Body of pancreas (tissue), 4 donors: Measurements from ENCODE around the gene GNG4.

Experiments
- POLR2A ChIP-seq, 3 donors: fragments of 450-650 bp; IDR thresholded peaks; one replicate each; pipeline ENCODE4 v1.6.1; 2016; ENCODE audit warnings: antibody characterized with exemption in 3 of 3, mild to moderate bottlenecking in 2 of 3
- TF ChIP-seq, protein P1 (sequence below), 7 experiments: fragments of 450-650 bp in 4 of 7; fragments of 200-600 bp in 3 of 7; sonication (generic) in 3 of 7; IDR thresholded peaks; one replicate each; pipeline ENCODE4 v1.5.1; 2016 to 2019; ENCODE audit warnings: antibody characterized with exemption in 7 of 7

DNA sequence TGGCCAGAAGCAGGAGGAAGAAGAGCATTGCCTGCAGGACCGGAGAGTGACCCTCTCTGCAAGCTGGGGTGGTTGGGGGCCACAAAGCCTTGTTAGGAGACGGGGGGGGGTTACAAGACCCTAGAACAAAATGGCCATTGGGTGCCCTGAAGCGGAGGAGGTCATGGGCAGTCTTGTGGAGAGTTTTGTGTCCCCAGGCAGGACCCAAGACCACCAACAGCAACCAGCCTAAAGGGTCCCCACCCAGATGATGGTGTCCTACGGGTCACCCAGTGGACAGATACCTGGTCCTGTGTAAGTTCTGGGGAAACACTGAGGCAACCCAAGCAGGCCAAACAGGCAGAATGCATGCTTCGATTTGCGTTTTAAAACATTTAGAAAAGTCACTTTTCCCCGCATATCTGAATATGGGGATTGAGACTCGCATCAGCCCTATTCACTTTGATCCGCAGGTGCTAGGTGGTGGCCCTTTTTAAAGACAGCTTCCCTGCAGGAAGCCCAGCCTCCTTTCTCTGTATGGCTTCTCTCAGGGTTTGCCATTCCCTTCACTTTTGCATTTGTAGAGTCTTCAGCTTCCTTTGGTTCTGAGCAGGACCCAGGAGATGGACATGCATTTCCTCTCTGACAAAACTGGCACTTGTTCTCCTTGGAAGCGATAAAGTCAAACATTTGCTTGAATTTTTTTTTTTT is 21.1 kb downstream of the GNG4 start:
- TF ChIP-seq, protein P1, sequence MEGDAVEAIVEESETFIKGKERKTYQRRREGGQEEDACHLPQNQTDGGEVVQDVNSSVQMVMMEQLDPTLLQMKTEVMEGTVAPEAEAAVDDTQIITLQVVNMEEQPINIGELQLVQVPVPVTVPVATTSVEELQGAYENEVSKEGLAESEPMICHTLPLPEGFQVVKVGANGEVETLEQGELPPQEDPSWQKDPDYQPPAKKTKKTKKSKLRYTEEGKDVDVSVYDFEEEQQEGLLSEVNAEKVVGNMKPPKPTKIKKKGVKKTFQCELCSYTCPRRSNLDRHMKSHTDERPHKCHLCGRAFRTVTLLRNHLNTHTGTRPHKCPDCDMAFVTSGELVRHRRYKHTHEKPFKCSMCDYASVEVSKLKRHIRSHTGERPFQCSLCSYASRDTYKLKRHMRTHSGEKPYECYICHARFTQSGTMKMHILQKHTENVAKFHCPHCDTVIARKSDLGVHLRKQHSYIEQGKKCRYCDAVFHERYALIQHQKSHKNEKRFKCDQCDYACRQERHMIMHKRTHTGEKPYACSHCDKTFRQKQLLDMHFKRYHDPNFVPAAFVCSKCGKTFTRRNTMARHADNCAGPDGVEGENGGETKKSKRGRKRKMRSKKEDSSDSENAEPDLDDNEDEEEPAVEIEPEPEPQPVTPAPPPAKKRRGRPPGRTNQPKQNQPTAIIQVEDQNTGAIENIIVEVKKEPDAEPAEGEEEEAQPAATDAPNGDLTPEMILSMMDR (IDR thresholded peaks at IDR 0.05): no peak
- TF ChIP-seq POLR2A (IDR thresholded peaks at IDR 0.05): no peak
